ENCODE results near the gene CMAS.

DNA sequence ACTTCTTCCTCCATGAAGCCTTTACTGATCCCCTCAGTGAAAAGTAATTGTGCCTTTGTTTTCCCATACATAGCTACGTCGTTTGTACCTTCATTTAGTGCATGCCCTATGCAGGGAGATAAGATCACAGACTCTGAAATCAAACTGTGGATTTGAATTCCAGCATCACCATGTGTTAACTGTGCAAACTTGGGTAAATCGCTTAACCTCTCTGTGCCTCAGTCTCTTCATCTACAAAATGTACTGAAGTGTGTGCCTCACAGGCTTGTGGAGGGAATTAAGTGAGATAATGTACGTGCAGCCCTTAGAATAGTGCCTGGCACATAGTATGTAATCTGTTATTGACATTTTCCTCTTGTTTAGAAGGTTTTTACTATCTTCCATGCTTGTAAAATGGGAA is 4.1 kb downstream of the CMAS start:
- TF ChIP-seq, protein P1, sequence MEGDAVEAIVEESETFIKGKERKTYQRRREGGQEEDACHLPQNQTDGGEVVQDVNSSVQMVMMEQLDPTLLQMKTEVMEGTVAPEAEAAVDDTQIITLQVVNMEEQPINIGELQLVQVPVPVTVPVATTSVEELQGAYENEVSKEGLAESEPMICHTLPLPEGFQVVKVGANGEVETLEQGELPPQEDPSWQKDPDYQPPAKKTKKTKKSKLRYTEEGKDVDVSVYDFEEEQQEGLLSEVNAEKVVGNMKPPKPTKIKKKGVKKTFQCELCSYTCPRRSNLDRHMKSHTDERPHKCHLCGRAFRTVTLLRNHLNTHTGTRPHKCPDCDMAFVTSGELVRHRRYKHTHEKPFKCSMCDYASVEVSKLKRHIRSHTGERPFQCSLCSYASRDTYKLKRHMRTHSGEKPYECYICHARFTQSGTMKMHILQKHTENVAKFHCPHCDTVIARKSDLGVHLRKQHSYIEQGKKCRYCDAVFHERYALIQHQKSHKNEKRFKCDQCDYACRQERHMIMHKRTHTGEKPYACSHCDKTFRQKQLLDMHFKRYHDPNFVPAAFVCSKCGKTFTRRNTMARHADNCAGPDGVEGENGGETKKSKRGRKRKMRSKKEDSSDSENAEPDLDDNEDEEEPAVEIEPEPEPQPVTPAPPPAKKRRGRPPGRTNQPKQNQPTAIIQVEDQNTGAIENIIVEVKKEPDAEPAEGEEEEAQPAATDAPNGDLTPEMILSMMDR (IDR thresholded peaks at IDR 0.05) = no peak
- no peak for TF ChIP-seq POLR2A (IDR thresholded peaks at IDR 0.05)
